ENCODE measurements around the gene GCGR. TPM values are rescaled to one million over a fixed set of nuclear protein-coding genes. Genes with fewer than 3 reads are reported as not detected.
"Not testable (repeated sequence)": the region's sequence is repeated elsewhere in the genome, so short reads cannot be mapped to it uniquely, and the experiment has no call there.

The GCGR gene
- total RNA-seq, 4 donors from 2014 or later = 1.8 to 14.7 (median 8.1) TPM

- Histone ChIP-seq H3K36me3 (peaks cover 0 to 3% (median 0%) of the 10 kb centered on the region in 3 donors), H3K4me3 (peak within 1 kb of the TSS in 3 of 4 donors; percentile 72 to 83 (median 77)), H3K27me3 (no peaks in the 10 kb centered on the region), H3K4me1 (peaks cover 0 to 34% (median 17%) of the 10 kb centered on the region in 4 donors), H3K9me3 (no peaks in the 10 kb centered on the region), H3K27ac (peak within 1 kb of the TSS; percentile 85 to 96 (median 93))
- 86 to 93% methylated on average over 17 to 26 of the region's 26 CpGs for WGBS, 2 donors
- TF ChIP-seq EP300 (IDR thresholded peaks at IDR 0.05) (no peak), POLR2A (IDR thresholded peaks at IDR 0.05) (no peak), CTCF (IDR thresholded peaks at IDR 0.05) (no peak)
- no peak for DNase-seq (ENCODE audit: low spot score in 2 of 2)
Observed at GRCh38 chr17:81834831-81835267, 30.9 kb downstream of the GCGR start, which contains the start of gene PPP1R27. Gene PPP1R27, minus strand, starts transcription at chr17:81835050. Its CDS starts 97 bp downstream, at chr17:81834953.

GRCh38 chr17:81837641-81838040 lies 33.7 kb downstream of the GCGR start:
- DNase-seq (ENCODE audit: low spot score in 2 of 2) = no peak
- no peak overlapping the region for H3K4me3 ChIP-seq
- TF ChIP-seq POLR2A (IDR thresholded peaks at IDR 0.05) (no peak), EP300 (IDR thresholded peaks at IDR 0.05) (no peak), CTCF (IDR thresholded peaks at IDR 0.05) (no peak)
- no peaks in the 10 kb centered on the region for H3K9me3 ChIP-seq
- peaks cover 0 to 16% (median 8%) of the 10 kb centered on the region in 4 donors for H3K4me1 ChIP-seq
- no peaks in the 10 kb centered on the region for H3K27me3 ChIP-seq
- H3K27ac ChIP-seq = no peak overlapping the region
- WGBS, 2 donors = 66 to 72% methylated on average over 9 of the region's 9 CpGs
- H3K36me3 ChIP-seq = peaks cover 0 to 19% (median 0%) of the 10 kb centered on the region in 3 donors

GRCh38 chr17:81838753-81839255 lies 34.9 kb downstream of the GCGR start:
- H3K4me3 ChIP-seq = no peak overlapping the region
- no peaks in the 10 kb centered on the region for H3K9me3 ChIP-seq
- TF ChIP-seq EP300 (IDR thresholded peaks at IDR 0.05) (no peak), POLR2A (IDR thresholded peaks at IDR 0.05) (no peak), CTCF (IDR thresholded peaks at IDR 0.05) (no peak)
- H3K4me1 ChIP-seq = peaks cover 0 to 19% (median 4%) of the 10 kb centered on the region in 4 donors
- peaks cover 0 to 30% (median 10%) of the 10 kb centered on the region in 3 donors for H3K36me3 ChIP-seq
- H3K27me3 ChIP-seq = no peaks in the 10 kb centered on the region
- DNase-seq (ENCODE audit: low spot score in 2 of 2) = no peak
- no peak overlapping the region for H3K27ac ChIP-seq
- WGBS, 2 donors = 51 to 52% methylated on average over 15 to 16 of the region's 17 CpGs

GRCh38 chr17:81839301-81839700 lies 35.4 kb downstream of the GCGR start:
- DNase-seq (ENCODE audit: low spot score in 2 of 2) = no peak
- WGBS, 2 donors = 78 to 81% methylated on average over 15 of the region's 15 CpGs
- Histone ChIP-seq H3K9me3 (no peaks in the 10 kb centered on the region), H3K27ac (no peak overlapping the region), H3K4me3 (no peak overlapping the region), H3K4me1 (peaks cover 0 to 14% (median 0%) of the 10 kb centered on the region in 4 donors), H3K27me3 (no peaks in the 10 kb centered on the region), H3K36me3 (peaks cover 0 to 35% (median 13%) of the 10 kb centered on the region in 3 donors)
- TF ChIP-seq POLR2A (IDR thresholded peaks at IDR 0.05) (no peak), CTCF (IDR thresholded peaks at IDR 0.05) (no peak), EP300 (IDR thresholded peaks at IDR 0.05) (no peak)

GRCh38 chr17:81840059-81840458 lies 36.1 kb downstream of the GCGR start:
- peaks cover 2 to 43% (median 19%) of the 10 kb centered on the region in 3 donors for H3K36me3 ChIP-seq
- H3K4me3 ChIP-seq; H3K4me1 ChIP-seq; H3K9me3 ChIP-seq; H3K27ac ChIP-seq; DNase-seq (ENCODE audit: low spot score in 2 of 2); H3K27me3 ChIP-seq: not testable (repeated sequence)
- 90 to 91% methylated on average over 5 of the region's 5 CpGs for WGBS, 2 donors

Data from tibial nerve (tissue), 4 donors.